GM19397 (cell line): ENCODE data around the gene RNPS1.

ENCODE experiments used
- ATAC-seq: cut with Tn5 transposase; IDR thresholded peaks from one replicate; pipeline ENCODE4 v1.9.1; 2021; ENCODE audit warnings: mild to moderate bottlenecking, moderate library complexity; ENCODE audit not compliant: unreplicated experiment

Gene RNPS1, protein sequence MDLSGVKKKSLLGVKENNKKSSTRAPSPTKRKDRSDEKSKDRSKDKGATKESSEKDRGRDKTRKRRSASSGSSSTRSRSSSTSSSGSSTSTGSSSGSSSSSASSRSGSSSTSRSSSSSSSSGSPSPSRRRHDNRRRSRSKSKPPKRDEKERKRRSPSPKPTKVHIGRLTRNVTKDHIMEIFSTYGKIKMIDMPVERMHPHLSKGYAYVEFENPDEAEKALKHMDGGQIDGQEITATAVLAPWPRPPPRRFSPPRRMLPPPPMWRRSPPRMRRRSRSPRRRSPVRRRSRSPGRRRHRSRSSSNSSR

DNA sequence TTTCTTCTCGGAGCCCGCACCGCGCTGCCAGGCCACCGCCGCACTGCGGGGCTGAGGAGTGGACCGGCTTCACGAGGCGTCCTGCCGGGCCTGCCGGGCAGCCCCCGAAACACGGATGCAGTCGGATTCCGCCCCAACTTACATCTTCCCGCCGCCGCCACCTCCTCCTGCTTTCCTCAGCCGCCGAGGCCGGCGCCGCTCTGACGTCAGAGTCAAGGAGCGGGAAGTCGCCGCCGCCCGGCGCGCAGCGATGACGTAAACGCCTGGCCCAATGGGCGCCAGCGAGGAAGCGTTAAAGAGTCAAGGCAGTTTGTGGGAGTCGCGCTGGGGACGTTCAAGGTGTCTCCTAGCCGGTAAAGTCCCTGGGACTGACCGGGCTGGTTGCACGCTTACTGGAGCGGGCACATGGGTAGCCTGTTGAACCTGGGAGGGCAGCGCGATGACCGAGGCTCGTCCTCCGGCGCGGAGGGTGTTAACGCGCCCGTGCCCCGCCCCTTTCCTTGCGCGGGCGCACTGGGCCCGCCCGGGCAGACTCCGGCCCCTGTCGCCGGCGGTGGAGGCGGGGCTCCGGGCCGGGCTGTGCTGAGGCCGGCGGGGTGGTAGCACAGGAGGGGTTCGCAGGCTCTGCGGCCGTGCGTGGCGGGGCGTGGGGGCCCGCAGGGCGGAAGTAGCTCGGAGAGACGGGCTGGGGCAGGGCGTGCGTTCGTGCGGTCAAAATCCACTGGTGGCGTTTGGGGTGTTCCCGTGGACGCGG, at the start of gene RNPS1:
Gene RNPS1 (minus strand): TSS at position 214 of the 754 bp plus-strand sequence. CDS start 3,483 bp downstream, outside the sequence.
- peak; percentile 79 for ATAC-seq

DNA sequence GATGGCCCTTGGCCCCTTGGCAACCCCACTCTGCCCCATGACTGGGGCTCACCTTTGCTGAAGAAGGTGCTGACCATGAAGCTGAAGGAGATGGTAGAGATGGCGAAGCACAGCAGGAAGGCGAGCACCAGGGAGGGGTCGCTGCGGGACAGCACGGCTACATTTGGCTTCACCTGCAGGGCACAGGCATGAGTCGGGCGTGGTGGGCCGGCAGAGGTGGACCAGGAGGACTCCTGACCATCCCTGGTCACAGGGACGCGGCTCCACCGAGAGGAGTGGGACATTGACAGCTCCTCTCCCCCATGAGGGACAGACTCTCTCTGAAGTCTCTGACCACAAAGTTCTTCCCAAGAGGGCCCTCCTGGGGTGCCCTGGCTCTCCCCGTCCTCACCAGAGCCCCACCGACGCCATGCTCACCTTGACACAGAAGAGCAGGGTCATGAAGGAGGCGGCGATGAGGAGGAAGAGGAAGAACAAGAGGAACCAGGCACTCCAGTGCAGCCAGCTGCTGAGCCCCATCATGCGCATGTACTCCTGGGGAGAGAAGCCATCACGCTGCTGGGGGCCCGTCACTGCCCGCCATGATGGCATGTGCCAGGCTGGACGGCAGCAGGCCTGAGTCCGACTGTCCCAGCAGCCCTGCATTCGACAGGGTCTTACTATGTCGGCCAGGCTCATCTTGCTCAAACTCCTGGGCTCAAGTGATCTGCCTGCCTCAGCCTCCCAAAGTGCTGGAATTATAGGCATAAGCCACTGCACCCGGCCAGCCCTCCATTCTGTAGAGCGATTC, 49.5 kb upstream of the RNPS1 start:
- no peak for ATAC-seq

DNA sequence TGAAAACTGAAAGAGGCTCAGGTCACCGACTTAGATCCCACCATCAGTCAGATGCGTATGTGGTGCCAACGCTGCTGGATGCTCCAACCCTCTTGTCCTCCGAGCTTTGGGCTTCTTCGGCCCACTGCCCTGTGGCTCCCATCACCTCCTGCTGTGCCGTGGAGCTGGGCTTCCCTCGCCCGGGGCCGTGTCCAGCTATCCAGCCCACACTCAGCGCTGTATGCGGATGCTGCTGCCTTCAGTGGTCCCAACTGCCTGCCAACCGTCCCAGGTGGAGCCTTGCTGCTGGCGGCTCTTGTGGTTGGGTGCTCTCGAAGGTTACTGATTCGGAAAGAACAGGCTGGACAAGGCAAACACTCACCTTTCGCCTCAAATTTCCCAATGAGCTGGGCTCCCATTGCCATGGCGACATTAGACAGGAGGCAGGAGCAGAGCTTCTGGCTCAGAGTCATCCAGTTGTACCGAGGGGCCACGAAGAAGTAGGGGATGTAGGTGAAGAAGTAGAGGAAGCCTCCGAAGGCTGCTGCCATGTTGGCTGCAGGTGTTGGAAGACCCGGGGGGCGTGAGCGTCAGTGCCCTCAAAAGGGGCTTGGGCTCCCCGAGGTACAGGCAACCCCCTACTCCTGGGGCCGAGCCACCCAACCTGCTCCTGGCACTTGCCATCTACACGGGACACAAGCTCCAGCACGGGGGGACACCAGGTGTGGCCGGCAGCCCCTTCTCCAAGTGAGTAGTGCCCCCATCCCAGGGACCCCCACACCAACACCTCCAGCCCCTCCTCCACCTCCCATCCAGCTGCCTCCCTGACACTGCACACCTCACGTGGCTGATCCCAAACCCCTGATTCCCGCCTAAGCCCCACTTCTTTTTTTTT, 40.4 kb upstream of the RNPS1 start:
- no peak for ATAC-seq

DNA sequence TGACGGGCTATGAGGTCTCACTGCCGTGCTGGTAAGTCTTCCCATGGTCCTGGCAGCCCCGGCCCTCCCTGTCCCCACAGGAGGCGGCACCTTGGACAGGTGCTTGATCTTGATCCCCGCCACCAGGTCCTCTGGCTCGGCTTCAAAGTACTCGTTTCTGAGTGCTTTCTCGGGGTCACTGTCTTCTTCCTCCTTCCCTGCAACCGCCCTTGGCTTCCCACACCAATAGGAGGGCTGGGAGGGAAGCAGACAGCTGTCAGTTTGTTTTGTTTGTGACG, 31.9 kb upstream of the RNPS1 start:
- no peak for ATAC-seq

DNA sequence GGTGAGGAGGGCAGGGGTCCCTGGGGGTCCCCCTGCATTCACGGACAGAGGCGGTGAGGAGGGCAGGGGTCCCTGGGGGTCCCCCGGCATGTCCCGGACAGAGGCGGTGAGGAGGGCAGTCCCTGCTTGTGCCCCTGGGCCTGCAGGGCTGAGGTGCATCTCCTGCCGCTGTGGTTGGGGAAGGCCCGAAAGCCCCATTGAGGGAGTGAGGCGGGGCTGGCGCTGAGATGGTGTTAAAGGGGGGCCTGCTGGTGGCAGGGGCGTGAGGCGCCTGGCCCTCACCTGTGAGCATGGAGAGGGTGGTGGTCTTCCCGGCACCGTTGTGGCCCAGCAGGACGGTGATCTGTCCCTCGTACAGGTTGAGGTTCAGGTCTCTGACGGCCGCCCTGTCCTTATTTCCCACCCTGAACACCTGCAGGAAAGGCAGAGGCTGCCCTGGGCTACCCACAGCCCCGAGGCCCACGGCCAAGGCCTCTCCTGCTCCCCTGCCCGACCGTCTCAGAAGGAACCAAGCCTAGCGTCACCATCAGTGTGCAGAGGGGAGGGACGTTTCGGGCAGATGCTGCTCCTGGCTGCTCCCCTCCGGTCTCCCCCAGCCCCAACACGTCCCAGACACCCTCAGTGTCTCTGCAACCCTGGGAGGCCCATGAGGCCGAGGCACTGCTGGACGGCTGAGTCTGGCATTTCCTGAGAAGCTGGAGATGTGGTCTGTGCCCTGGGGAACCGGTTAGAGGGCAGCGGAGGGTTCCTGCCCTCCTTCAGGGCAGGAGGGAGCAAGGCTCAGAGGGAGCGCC, 31.4 kb upstream of the RNPS1 start:
- ATAC-seq: no peak

DNA sequence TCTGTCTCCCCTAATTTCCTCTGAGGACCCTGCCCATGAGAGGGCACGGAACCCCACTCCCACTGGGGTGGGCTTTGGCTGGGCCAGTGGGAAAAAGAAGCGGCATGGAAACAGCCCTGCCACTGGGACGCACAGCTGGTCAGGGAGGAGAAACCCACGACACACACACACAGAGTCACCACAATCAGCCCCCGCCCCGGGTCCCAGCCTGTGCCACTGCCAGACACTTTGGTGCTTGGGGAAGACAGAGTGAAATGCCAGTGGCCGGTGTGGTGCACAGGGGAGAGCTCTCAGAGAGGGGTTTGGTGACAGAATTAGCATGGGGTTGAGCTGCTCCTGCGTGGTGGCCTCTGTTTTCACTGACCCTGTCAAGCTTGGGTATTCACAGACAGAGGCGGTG, 30.7 kb upstream of the RNPS1 start:
- ATAC-seq: no peak

DNA sequence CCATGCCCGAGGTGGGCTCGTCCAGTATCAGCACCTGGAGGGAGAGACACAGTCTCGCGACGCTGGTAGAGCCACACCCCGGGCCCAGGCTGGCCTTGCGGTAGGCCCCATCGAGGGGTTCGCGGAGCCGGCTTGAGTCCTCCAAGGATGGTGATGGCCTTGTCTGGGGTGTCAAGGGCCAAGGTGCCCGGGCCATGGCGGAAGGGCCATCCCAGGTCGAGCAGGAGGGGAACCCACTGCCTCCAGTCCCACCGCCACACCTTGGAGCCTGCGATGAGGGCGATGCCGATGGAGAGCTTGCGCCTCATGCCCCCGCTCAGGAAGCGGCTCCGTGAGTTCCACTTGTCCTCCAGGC, 29.6 kb upstream of the RNPS1 start:
- no peak for ATAC-seq

DNA sequence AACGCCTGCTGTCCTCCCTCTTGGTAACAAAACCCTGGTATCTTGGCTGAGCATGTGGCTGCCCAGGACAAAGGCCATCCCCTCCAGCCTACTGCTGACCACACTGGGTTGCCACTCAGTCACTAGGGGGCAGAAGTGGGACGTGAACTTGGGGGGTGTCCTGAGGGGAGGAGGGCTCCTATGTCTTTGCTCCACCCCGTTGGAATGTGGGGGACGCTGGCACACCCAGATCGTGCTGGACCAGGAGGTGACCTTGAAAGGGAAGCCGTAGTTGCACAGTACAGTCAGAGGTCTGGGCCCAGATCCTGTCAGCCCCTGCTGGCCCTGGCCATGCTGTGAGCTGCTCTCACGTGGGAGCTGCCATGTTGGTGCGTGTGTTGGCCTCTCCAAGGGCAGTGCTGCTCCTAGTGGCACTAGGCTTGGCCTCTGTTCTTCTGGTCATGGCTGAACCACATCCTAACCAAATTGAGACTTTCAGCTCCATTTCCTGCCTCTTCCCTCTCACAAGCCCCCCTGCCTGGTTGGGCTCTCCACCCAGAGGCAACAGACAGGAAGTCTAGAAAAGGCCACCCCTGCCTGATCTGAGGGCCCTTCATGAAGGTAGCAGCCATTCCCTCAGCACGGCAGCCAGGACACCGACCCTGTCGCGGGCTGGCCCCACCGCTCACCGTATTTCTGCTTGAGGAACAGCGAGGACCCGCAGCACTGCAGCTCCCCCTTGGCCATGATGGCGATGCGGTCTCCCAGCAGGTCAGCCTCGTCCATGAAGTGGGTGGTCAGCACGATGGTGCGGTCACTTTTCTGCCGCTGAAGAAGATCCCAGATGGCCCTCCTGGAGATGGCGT, 29.0 kb upstream of the RNPS1 start:
- no peak for ATAC-seq

DNA sequence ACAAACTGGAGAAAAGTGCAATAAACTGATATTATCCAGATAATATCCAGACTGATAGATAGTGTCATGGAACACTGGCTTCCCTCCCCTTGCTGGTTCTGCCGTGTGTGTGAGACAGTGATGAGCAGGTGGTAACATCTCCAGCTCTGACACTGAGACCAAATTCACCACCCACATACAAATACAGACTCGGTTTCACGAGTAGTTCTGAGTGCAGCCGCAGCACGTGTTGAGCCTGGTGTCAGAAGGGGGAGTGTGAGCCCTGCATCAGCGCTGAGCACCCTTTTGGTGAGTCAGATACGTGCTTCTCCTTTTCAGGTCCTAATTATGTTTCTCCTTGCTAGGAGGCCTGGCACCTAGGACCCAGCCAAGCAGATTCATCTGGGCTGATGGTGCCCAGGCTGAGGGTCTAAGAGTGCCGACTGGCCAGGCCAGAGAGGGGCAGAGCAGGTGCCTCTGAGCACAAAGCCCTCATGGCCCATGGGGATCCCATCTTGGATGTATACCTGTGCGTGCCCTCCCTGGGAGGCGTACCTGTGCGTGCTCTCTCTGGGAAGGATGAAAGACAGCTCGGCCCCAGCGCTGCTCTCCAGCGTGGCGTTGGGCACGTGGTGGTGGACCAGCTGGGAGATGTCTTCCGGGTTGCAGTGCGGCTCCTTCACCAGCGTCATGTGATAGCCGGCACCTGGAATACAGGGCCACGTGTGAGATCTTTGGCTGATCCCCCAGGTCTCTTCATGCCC, 27.3 kb upstream of the RNPS1 start:
- no peak for ATAC-seq

DNA sequence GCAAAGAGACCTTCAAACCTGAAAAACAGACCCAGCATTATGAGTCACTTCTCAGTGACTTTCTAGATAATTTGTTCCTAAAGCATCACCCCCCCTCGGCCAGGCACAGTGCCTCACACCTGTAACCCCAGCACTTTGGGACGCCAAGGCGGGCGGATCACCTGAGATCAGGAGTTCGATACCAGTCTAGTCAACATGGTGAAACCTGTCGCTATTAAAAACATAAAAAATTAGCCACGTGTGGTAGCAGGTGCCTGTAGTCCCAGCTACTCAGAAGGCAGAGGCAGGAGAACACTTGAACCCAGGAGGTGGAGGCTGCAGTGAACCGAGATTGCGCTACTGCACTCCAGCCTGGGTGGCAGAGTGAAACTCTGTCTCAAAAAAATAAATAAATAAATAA, 24.3 kb upstream of the RNPS1 start:
- ATAC-seq: no peak

DNA sequence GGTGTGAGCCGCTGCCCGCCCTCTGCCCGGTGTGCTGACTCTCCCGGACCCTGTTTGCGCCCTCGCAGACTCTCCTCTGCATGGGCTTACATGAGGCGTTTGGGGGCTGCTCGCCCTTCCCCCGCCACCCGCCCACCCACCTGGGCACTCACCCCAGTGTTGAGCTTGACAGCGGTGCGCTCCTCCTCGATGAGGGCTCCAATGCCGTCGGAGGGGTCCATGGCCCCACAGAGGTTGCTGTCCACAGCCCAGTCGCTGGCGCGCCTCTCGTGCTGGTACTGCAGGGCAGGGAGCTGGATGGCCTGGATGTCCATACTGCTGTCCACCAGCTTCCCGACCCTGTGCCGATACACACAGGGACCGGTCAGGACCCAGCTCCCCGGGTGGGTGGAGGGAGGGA, 21.4 kb upstream of the RNPS1 start:
- no peak for ATAC-seq

DNA sequence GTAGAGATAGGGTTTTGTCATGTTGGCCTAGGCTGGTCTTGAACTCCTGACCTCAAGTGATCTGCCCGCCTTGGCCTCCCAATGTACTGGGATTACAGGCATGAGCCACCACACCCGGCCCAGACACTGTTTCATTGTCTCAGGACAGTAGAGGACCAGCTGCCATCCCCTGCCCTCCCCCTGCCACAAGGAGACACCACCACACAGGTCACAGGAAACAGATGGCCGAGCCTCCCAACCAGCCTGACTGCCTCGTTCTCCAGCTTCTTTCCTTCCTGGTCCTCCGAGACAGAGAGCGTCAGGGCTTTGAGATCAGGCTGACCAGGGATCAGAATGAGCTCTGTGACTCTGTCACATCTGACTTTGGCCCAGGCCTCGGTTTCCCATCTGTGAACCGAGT, 20.8 kb upstream of the RNPS1 start:
- no peak for ATAC-seq

DNA sequence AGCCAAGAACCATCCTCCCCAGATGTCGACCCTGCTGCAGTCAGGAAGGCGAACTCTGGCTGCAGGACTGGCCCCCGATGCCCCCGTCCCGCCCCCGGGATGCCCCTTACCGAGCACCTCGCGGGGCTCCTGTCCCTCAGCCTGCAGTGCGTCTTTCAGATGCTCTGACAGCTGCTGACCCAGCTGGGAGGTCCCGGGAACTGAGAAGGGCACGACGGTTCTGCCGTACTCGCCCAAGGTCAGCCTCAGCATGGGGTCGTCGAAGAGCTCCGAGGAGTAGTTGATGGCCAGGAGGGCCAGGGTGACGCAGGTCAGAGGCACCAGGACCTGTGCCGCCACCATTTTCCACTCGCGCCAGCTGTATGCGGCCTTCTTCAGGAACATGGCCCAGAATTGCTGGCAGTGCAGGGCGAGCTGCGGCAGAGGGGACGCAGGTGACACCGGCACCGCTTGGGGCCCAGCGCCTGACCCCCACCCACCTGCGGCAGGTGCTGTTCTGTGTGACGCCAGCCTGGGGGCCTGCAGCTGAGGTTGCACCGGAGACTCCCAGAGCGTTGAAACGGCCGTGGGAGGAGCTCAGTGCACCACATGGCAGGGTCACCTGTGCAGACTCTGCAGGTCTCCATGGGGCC, 20.1 kb upstream of the RNPS1 start:
- ATAC-seq: no peak

DNA sequence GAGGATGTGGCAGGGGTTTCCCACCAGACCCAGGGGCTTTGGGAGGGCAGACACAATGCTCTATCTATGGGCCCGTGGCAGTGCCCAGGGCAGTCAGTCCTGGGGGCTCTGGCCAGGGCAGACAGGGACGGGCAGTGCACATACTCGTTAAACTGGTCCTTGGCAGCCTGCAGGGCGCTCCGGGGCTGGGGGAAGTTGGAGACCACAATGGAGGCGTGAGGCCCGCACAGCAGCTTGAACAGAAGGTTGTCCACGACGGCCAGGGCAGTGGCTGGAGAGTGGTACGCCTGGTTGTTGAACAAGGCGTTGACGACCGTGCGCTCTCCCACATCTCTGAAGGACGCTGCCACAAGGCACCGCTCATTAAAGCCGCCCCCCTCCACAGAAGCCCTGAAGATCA, 18.6 kb upstream of the RNPS1 start:
- no peak for ATAC-seq

DNA sequence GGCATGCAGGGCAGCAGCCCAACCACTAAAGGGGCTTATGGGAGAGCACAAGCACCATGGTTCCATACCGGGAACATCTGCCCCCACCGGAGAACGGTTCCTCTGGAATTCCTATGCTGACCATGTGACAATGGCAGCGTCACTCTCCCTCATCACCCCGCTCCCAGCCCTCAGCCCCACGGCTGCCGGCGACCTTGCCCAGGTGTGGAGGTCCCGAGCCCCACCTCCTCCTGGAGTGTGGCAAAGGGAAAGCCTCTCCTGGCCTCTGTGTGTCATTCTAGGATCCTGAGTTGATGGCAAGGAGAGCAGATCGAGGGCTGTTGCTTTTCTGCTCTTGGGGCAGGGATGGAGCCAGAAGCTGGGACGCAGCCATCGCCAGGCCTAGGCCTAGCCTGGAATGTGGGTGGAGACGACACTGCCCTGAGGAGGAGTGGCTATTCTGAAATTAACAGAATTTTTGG, 17.8 kb upstream of the RNPS1 start:
- no peak for ATAC-seq

DNA sequence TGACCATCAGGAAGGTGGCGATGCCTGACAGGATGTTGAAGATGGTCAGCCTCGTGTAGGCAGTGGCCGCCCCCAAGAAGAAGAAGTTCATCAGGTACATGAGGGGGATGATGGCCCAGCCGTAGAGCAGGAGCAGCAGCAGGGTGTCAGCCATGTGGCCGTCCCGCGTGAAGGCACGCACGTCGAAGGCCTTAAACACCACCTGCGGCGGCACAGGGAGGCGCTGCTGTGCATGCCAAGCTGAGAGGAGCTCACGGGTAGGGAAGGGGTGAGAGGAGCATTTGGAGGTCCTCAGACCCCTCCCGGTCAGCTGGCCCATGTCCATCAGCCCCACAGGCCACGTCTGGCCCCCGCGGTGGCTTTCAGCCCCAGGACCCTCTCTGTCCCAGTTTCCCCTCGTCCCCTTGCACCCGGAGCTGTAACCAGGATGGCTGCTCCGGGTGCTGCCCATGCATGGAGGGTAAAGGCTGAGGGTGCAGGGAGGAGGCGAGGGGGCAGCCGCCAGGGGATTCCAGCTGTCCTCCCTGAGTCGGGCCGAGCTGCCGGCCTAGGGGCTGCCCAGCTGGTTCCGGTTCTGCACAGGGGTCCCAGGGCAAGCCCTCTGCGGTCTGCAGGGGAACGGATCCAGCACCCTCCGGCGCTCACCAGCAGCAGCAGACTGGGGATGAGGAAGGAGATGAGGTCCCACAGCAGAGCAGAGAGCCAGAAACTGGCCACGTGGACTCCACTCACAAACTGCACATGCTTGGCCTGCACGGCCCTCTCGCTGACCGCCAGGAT, 17.1 kb upstream of the RNPS1 start:
- no peak for ATAC-seq

DNA sequence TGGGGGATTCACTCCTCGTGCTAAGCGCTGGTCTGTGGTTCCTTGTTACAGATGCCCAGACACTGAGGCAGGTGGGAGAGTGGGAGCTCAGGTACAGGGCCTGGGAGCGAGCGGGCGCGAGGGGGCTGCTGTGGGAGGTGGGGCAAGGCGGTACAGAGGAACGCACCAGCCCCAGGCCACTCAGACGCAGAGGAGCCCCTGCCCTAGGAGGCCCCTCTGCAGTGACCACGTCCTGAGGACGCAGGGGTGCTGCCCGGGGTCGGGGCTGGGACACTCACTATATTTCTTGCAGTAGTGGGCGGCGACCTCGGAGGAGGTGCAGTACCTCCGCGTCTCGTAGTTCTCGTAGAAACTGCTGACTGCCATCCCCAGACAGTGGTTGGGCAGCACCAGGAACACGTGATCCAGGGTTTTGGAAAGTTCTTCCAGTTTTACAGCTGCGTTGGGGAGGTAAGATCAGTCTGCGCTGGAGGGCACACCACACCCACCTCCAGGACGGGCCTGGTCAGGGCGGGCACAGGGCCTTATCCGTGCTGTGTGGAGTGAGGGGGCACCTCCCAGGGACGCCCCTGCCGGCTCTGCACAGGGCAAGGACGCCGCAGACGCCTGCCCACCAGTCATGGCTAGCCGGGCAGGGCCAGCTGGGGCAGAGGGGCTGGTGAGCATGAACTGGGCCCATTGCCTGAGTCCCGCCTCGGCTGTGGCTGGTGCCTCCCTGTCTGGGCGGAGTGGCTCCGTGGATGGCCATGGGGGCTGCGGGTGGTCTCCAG, 16.3 kb upstream of the RNPS1 start:
- ATAC-seq: no peak
